22Rv1 (cell line): ENCODE data around the gene WDFY1.

Experiments
- CTCF ChIP-seq: fragments of 450-650 bp; IDR thresholded peaks from 2 replicates; pipeline ENCODE4 v1.5.1; 2017; ENCODE audit warnings: mild to moderate bottlenecking
- ZFX ChIP-seq: fragments of 450-650 bp; IDR thresholded peaks from 2 replicates; pipeline ENCODE4 v1.6.1; 2017; ENCODE audit warnings: antibody characterized with exemption, borderline replicate concordance

GRCh38 chr2:223900531-223900930, 44.6 kb downstream of the WDFY1 start:
- no peak for TF ChIP-seq CTCF
- TF ChIP-seq ZFX = no peak
